ENCODE data around the gene TIE1. TPM values are rescaled to one million over a fixed set of nuclear protein-coding genes. Genes with fewer than 3 reads are reported as not detected.
A peak's percentile ranks its signal among the peaks of the same experiment; 100 is the strongest.

TIE1 gene
- total RNA-seq, 4 donors from 2014 or later: 15.9 to 27.9 (median 20.7) TPM

GRCh38 chr1:43358121-43358745, 57.5 kb downstream of the TIE1 start:
- peaks cover 10 to 12% of the 10 kb centered on the region in 2 donors for H3K4me1 ChIP-seq
- no peaks in the 10 kb centered on the region for H3K27me3 ChIP-seq
- H3K36me3 ChIP-seq: peaks cover 0 to 28% of the 10 kb centered on the region in 2 donors
- in situ Hi-C loops (cut with MboI; ENCODE audit: low sequenced_read_pairs in 4 of 4): no loop called here
- DNase-seq: no peak
- intact Hi-C loops (cut with DNase I; ENCODE audit: low total_unique reads): loop anchor here (2.0 to 5.0 kb wide), 2 partner anchors 31 to 61 kb away; partner anchors contain the start of genes MED8 and SZT2
- peak in 2 of 5 experiments; percentile 19 to 39 for TF ChIP-seq CTCF (IDR thresholded peaks at IDR 0.05 in 4 of 5, conservative IDR thresholded peaks at IDR 0.05 in 1 of 5)
- TF ChIP-seq POLR2A (IDR thresholded peaks at IDR 0.05): peak; percentile 21 to 33
- H3K9me3 ChIP-seq: no peaks in the 10 kb centered on the region
- peak overlapping the region; percentile 83 to 90 (median 88) for H3K27ac ChIP-seq
- peak; percentile 49 to 65 for ATAC-seq
- H3K4me3 ChIP-seq: peak overlapping the region; percentile 60 to 81 (median 70)

- peak within 1 kb of the TSS; percentile 60 to 81 (median 70) for H3K4me3 ChIP-seq
- no peaks in the 10 kb centered on the region for H3K9me3 ChIP-seq
- TF ChIP-seq CTCF (IDR thresholded peaks at IDR 0.05 in 4 of 5, conservative IDR thresholded peaks at IDR 0.05 in 1 of 5): no peak
- TF ChIP-seq POLR2A (IDR thresholded peaks at IDR 0.05): no peak
- peaks cover 10 to 12% of the 10 kb centered on the region in 2 donors for H3K4me1 ChIP-seq
- ATAC-seq (peak; percentile 98 to 100), DNase-seq (peak; percentile 96 to 99)
- intact Hi-C loops (cut with DNase I; ENCODE audit: low total_unique reads): loop anchor here (2.0 to 5.0 kb wide), 2 partner anchors 30 to 62 kb away; partner anchors contain the start of genes MED8 and SZT2
- no peaks in the 10 kb centered on the region for H3K27me3 ChIP-seq
- peak within 1 kb of the TSS; percentile 83 to 90 (median 88) for H3K27ac ChIP-seq
- in situ Hi-C loops (cut with MboI; ENCODE audit: low sequenced_read_pairs in 4 of 4): no loop called here
- H3K36me3 ChIP-seq: peaks cover 0 to 36% of the 10 kb centered on the region in 2 donors
Observed at GRCh38 chr1:43358746-43359693, 58.2 kb downstream of the TIE1 start, which contains the start of gene CDC20. Gene CDC20, plus strand, starts transcription at chr1:43358981. Its CDS starts 235 bp downstream, at chr1:43359216.

GRCh38 chr1:43359696-43360095, 58.9 kb downstream of the TIE1 start:
- in situ Hi-C loops (cut with MboI; ENCODE audit: low sequenced_read_pairs in 4 of 4) (no loop called here), intact Hi-C loops (cut with DNase I; ENCODE audit: low total_unique reads) (loop anchor here (2.0 to 5.0 kb wide), 2 partner anchors 29 to 62 kb away; partner anchors contain the start of genes MED8 and SZT2)
- DNase-seq (no peak), ATAC-seq (no peak)
- no peak for TF ChIP-seq CTCF (IDR thresholded peaks at IDR 0.05 in 4 of 5, conservative IDR thresholded peaks at IDR 0.05 in 1 of 5)
- no peak for TF ChIP-seq POLR2A (IDR thresholded peaks at IDR 0.05)
- H3K4me3 ChIP-seq: peak overlapping the region in 1 of 4 donors; percentile 81
- no peaks in the 10 kb centered on the region for H3K27me3 ChIP-seq
- H3K9me3 ChIP-seq: no peaks in the 10 kb centered on the region
- H3K27ac ChIP-seq: no peak overlapping the region
- H3K4me1 ChIP-seq: peaks cover 10 to 12% of the 10 kb centered on the region in 2 donors
- H3K36me3 ChIP-seq: peaks cover 0 to 43% of the 10 kb centered on the region in 2 donors

GRCh38 chr1:43360616-43361015, 59.8 kb downstream of the TIE1 start:
- Histone ChIP-seq H3K27ac (no peak overlapping the region), H3K36me3 (peaks cover 0 to 52% of the 10 kb centered on the region in 2 donors), H3K27me3 (no peaks in the 10 kb centered on the region), H3K4me3 (no peak overlapping the region), H3K9me3 (no peaks in the 10 kb centered on the region), H3K4me1 (peaks cover 10 to 12% of the 10 kb centered on the region in 2 donors)
- intact Hi-C loops (cut with DNase I; ENCODE audit: low total_unique reads): no loop called here
- no peak for TF ChIP-seq POLR2A (IDR thresholded peaks at IDR 0.05)
- TF ChIP-seq CTCF (IDR thresholded peaks at IDR 0.05 in 4 of 5, conservative IDR thresholded peaks at IDR 0.05 in 1 of 5): no peak
- in situ Hi-C loops (cut with MboI; ENCODE audit: low sequenced_read_pairs in 4 of 4): no loop called here
- no peak for ATAC-seq
- DNase-seq: no peak
